GM23248 (cell line): Measurements from ENCODE around the gene SPATA24. TPM values are rescaled to one million over a fixed set of nuclear protein-coding genes. Genes with fewer than 3 reads are reported as not detected.
A peak's percentile ranks its signal among the peaks of the same experiment; 100 is the strongest.

Source experiments
- DNase-seq: peaks from one replicate; pipeline ENCODE4 v3.0.0-alpha.2; 2015
- H2AFZ ChIP-seq: fragments of 200-600 bp; sonication (generic); 2 replicates; pipeline ENCODE4 v1.6.1; 2016; ENCODE audit warnings: antibody characterized with exemption
- H3F3A ChIP-seq: fragments of 200-600 bp; sonication (generic); 2 replicates; pipeline ENCODE4 v1.6.1; 2016; ENCODE audit warnings: mild to moderate bottlenecking, antibody characterized with exemption, mixed run types; ENCODE audit not compliant: insufficient read depth
- H3K27ac ChIP-seq: fragments of 200-600 bp; sonication (generic); 2 replicates; pipeline ENCODE4 v1.5.1; 2016; ENCODE audit warnings: mild to moderate bottlenecking
- H3K27me3 ChIP-seq: fragments of 200-600 bp; sonication (generic); replicated peaks from 2 replicates; pipeline ENCODE4 v1.6.1; 2016; ENCODE audit warnings: mild to moderate bottlenecking; ENCODE audit not compliant: insufficient read depth
- H3K36me3 ChIP-seq: fragments of 200-600 bp; sonication (generic); 2 replicates; pipeline ENCODE4 v1.6.1; 2016; ENCODE audit warnings: low read depth, mild to moderate bottlenecking
- H3K4me1 ChIP-seq: fragments of 200-600 bp; sonication (generic); 2 replicates; pipeline ENCODE4 v1.6.1; 2016; ENCODE audit warnings: mild to moderate bottlenecking; ENCODE audit not compliant: insufficient read depth
- H3K4me2 ChIP-seq: fragments of 200-600 bp; sonication (generic); one replicate; pipeline ENCODE4 v1.6.1; 2016; ENCODE audit warnings: mild to moderate bottlenecking; ENCODE audit not compliant: unreplicated experiment
- H3K4me3 ChIP-seq: fragments of 200-600 bp; sonication (generic); 2 replicates; pipeline ENCODE4 v1.5.1; 2016; ENCODE audit warnings: mild to moderate bottlenecking
- H3K79me2 ChIP-seq: fragments of 200-600 bp; sonication (generic); 2 replicates; pipeline ENCODE4 v1.6.1; 2016; ENCODE audit warnings: mild to moderate bottlenecking; ENCODE audit not compliant: insufficient read depth
- H3K9ac ChIP-seq: fragments of 200-600 bp; sonication (generic); 2 replicates; pipeline ENCODE4 v1.6.1; 2016; ENCODE audit warnings: mild to moderate bottlenecking
- H3K9me2 ChIP-seq: fragments of 200-600 bp; sonication (generic); 2 replicates; pipeline ENCODE4 v1.6.1; 2016; ENCODE audit warnings: mixed run types, mild to moderate bottlenecking, moderate library complexity; ENCODE audit not compliant: insufficient read depth
- H3K9me3 ChIP-seq: fragments of 200-600 bp; sonication (generic); one replicate; pipeline ENCODE4 v1.6.1; 2017; ENCODE audit warnings: low read depth
- H4K20me1 ChIP-seq: fragments of 200-600 bp; sonication (generic); 2 replicates; pipeline ENCODE4 v1.6.0; 2016; ENCODE audit not compliant: insufficient read depth
- EZH2 ChIP-seq: fragments of 200-600 bp; sonication (generic); IDR thresholded peaks from 2 replicates; pipeline ENCODE4 v1.6.1; 2018; ENCODE audit warnings: antibody characterized with exemption, mild to moderate bottlenecking; ENCODE audit not compliant: insufficient read depth, poor library complexity, severe bottlenecking
- EZH2phosphoT487 ChIP-seq: fragments of 200-600 bp; sonication (generic); IDR thresholded peaks from 2 replicates; pipeline ENCODE4 v1.6.1; 2018; ENCODE audit warnings: antibody characterized with exemption, moderate library complexity, mild to moderate bottlenecking, low read depth; ENCODE audit not compliant: insufficient read depth
- WGBS, 2 experiments: methylation state at CpG; one replicate each; pipeline ENCODE4 v1.1.6; 2015 to 2017; ENCODE audit warnings: low lambda C conversion rate in 2 of 2, low coverage in 1 of 2; ENCODE audit errors: missing lambda C conversion rate in 2 of 2; 5-methylcytosine and 5-hydroxymethylcytosine counted together
- in situ Hi-C: fragments of 300-500 bp; cut with MboI; formaldehyde crosslinking; loops from 2 replicates; pipeline ENCODE4 v1.15.0; 2020
- polyA plus RNA-seq: library from polyadenylated mRNA; unstranded; fragments of >200 nt; fragmentation: Nextera tagmentation; extraction: Ambion mirVana; gene quantifications from 2 replicates; pipeline ENCODE4 v1.2.1, GENCODE V29; 2016
- total RNA-seq: library from RNA; depleted of rRNA; stranded (reverse); fragments of >200 nt; shearing (Covaris generic); gene quantifications from 2 replicates; pipeline ENCODE4 v1.2.3, GENCODE V29; 2014

Gene SPATA24
- total and polyA plus RNA-seq, 2 experiments from 2014 or later = 0.43 to 4.3 TPM

GRCh38 chr5:139374909-139375308 lies 29.0 kb downstream of the SPATA24 start:
- Histone ChIP-seq H3K36me3 (peaks cover 18% of the 10 kb centered on the region), H3K9me2 (no peaks in the 10 kb centered on the region), H2AFZ (no peak overlapping the region), H3K27me3 (no peaks in the 10 kb centered on the region), H3F3A (0 out of 2 replicates have a peak, but pooled peaks cover 2% of the 10 kb centered on the region), H3K79me2 (0 out of 2 replicates have a peak, but pooled peaks cover 5% of the 10 kb centered on the region), H3K9me3 (no peaks in the 10 kb centered on the region), H4K20me1 (no peaks in the 10 kb centered on the region), H3K4me3 (no peak overlapping the region), H3K9ac (no peak overlapping the region), H3K4me2 (no peak overlapping the region), H3K27ac (no peak overlapping the region), H3K4me1 (peaks cover 9% of the 10 kb centered on the region; the same call in 1 of the 2 replicates)
- no peak for DNase-seq
- in situ Hi-C loops = no loop called here
- WGBS, 2 experiments = 57 to 77% methylated on average over 2 of the region's 2 CpGs
- TF ChIP-seq EZH2phosphoT487 = no peak
- no peak for TF ChIP-seq EZH2

- Histone ChIP-seq H3K27me3 (no peaks in the 10 kb centered on the region), H3K36me3 (peaks cover 34% of the 10 kb centered on the region), H3K4me2 (no peak overlapping the region), H3K4me3 (no peak overlapping the region), H3K4me1 (peaks cover 24% of the 10 kb centered on the region; the same call in 1 of the 2 replicates), H3K9me3 (no peaks in the 10 kb centered on the region), H3K79me2 (peaks cover 26% of the 10 kb centered on the region), H3F3A (peaks cover 13% of the 10 kb centered on the region), H3K27ac (no peak overlapping the region), H3K9me2 (no peaks in the 10 kb centered on the region), H4K20me1 (no peaks in the 10 kb centered on the region), H3K9ac (no peak overlapping the region), H2AFZ (no peak overlapping the region)
- TF ChIP-seq EZH2phosphoT487 (no peak), EZH2 (no peak)
- DNase-seq = no peak
- in situ Hi-C loops = no loop called here
- WGBS, 2 experiments = 94% methylated on average over 7 of the region's 7 CpGs
Observed at GRCh38 chr5:139371482-139372435, 32.1 kb downstream of the SPATA24 start.

GRCh38 chr5:139369181-139369580 lies 34.7 kb downstream of the SPATA24 start:
- H4K20me1 ChIP-seq = no peaks in the 10 kb centered on the region
- peak overlapping the region; percentile 12; the same call in 1 of the 2 replicates for H3K9ac ChIP-seq
- H3K4me3 ChIP-seq = no peak overlapping the region
- H2AFZ ChIP-seq = no peak overlapping the region
- no peaks in the 10 kb centered on the region for H3K9me2 ChIP-seq
- peak; percentile 62 for DNase-seq
- TF ChIP-seq EZH2 (no peak), EZH2phosphoT487 (no peak)
- in situ Hi-C loops = no loop called here
- peak overlapping the region; percentile 47 for H3K27ac ChIP-seq
- peaks cover 56% of the 10 kb centered on the region for H3K36me3 ChIP-seq
- H3K4me2 ChIP-seq = no peak overlapping the region
- H3K9me3 ChIP-seq = no peaks in the 10 kb centered on the region
- H3K4me1 ChIP-seq = peaks cover 24% of the 10 kb centered on the region; the same call in 1 of the 2 replicates
- WGBS, 2 experiments = 55 to 56% methylated on average over 1 of the region's 1 CpG
- peaks cover 13% of the 10 kb centered on the region for H3F3A ChIP-seq
- H3K27me3 ChIP-seq = no peaks in the 10 kb centered on the region
- peaks cover 48% of the 10 kb centered on the region for H3K79me2 ChIP-seq

- Histone ChIP-seq H3K9me3 (no peaks in the 10 kb centered on the region), H3K36me3 (peaks cover 61% of the 10 kb centered on the region), H3K27me3 (no peaks in the 10 kb centered on the region), H3K4me1 (peaks cover 20% of the 10 kb centered on the region; the same call in 1 of the 2 replicates), H3K9ac (peak overlapping the region; percentile 12; the same call in 1 of the 2 replicates), H3K4me3 (no peak overlapping the region), H3K4me2 (no peak overlapping the region), H2AFZ (no peak overlapping the region), H4K20me1 (no peaks in the 10 kb centered on the region; the same call in 1 of the 2 replicates), H3K9me2 (no peaks in the 10 kb centered on the region), H3K79me2 (peaks cover 54% of the 10 kb centered on the region), H3K27ac (peak overlapping the region; percentile 47), H3F3A (peaks cover 13% of the 10 kb centered on the region)
- TF ChIP-seq EZH2 (no peak), EZH2phosphoT487 (no peak)
- WGBS, 2 experiments = 73 to 74% methylated on average over 2 of the region's 2 CpGs
- in situ Hi-C loops = no loop called here
- DNase-seq = no peak
Observed at GRCh38 chr5:139368613-139369012, 35.3 kb downstream of the SPATA24 start.
